DOHH2 (cell line): ENCODE results near the gene SSUH2.

Source experiments
- EZH2phosphoT487 ChIP-seq: fragments of 200-600 bp; sonication (generic); IDR thresholded peaks from 2 replicates; pipeline ENCODE4 v1.6.1; 2017; ENCODE audit warnings: borderline replicate concordance, mild to moderate bottlenecking, antibody characterized with exemption, low read length, moderate library complexity, mixed read lengths
- TF ChIP-seq, protein P1 (sequence below): fragments of 200-600 bp; sonication (generic); IDR thresholded peaks from one replicate; pipeline ENCODE4 v1.5.1; 2014; ENCODE audit warnings: antibody characterized with exemption, mild to moderate bottlenecking, low read depth, low read length; ENCODE audit not compliant: poor library complexity, severe bottlenecking

DNA sequence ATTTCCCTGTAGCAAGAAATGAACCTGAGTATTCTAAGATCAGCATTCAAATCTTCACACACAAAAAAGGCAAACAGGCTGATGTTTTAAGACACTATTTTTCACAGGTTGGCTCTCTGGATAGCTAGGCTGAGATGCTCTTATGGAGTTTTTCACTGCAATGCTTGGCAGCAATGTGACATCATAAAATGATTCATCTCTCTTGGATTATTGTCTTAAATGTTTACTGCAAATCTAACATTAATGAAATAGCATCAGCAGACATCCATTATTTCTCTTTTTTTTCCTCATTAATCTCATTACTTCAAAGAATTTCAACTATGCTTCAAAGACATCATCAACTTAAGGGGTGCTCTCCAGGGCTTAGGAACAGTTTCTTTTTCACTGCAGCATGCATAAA is 23.6 kb upstream of the SSUH2 start:
- TF ChIP-seq, protein P1, sequence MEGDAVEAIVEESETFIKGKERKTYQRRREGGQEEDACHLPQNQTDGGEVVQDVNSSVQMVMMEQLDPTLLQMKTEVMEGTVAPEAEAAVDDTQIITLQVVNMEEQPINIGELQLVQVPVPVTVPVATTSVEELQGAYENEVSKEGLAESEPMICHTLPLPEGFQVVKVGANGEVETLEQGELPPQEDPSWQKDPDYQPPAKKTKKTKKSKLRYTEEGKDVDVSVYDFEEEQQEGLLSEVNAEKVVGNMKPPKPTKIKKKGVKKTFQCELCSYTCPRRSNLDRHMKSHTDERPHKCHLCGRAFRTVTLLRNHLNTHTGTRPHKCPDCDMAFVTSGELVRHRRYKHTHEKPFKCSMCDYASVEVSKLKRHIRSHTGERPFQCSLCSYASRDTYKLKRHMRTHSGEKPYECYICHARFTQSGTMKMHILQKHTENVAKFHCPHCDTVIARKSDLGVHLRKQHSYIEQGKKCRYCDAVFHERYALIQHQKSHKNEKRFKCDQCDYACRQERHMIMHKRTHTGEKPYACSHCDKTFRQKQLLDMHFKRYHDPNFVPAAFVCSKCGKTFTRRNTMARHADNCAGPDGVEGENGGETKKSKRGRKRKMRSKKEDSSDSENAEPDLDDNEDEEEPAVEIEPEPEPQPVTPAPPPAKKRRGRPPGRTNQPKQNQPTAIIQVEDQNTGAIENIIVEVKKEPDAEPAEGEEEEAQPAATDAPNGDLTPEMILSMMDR = no peak
- TF ChIP-seq EZH2phosphoT487 = no peak
